H1 (cell line): ENCODE measurements around the gene TMEM14B. TPM values are rescaled to one million over a fixed set of nuclear protein-coding genes. Genes with fewer than 3 reads are reported as not detected.

Experiments used
- CTCF ChIA-PET: fragments of 300-600 bp; sonication (Branson Sonifier 250); formaldehyde crosslinking; loops from one replicate; lab custom pipeline; 2021; ENCODE audit not compliant: partially characterized antibody; lab: Charles Lee
- POLR2A ChIA-PET: fragments of 300-600 bp; sonication (Branson Sonifier 250); formaldehyde crosslinking; loops from one replicate; lab custom pipeline; 2021; ENCODE audit warnings: inconsistent platforms; ENCODE audit not compliant: partially characterized antibody; lab: Charles Lee
- DNase-seq, 2 experiments: peaks; one replicate each; pipeline versions ENCODE4 v3.0.0 to v3.0.0-alpha.2; 2010 to 2022; ENCODE audit warnings: low spot score in 2 of 2, low read depth in 1 of 2, mixed read lengths in 1 of 2
- FAIRE-seq: peaks from 2 replicates; lab custom pipeline; 2011; peaks lifted over from hg19 to GRCh38; lab: Jason Lieb, UNC
- H2AFZ ChIP-seq: 2 replicates; pipeline ENCODE4 v1.8.1; 2012; ENCODE audit warnings: low read length, inconsistent platforms
- H2AK5ac ChIP-seq: 2 replicates; pipeline ENCODE4 v1.6.1; 2013; ENCODE audit warnings: low read depth, low read length
- H2BK120ac ChIP-seq: replicated peaks from 2 replicates; pipeline ENCODE3; 2013; ENCODE audit warnings: low read depth, low read length, inconsistent platforms
- H2BK12ac ChIP-seq: 2 replicates; pipeline ENCODE4 v1.6.1; 2013; ENCODE audit warnings: low read depth, low read length
- H2BK15ac ChIP-seq: 2 replicates; pipeline ENCODE4 v1.6.1; 2013; ENCODE audit warnings: low read length
- H2BK20ac ChIP-seq: 2 replicates; pipeline ENCODE4 v1.6.1; 2013; ENCODE audit warnings: low read length
- H2BK5ac ChIP-seq: 2 replicates; pipeline ENCODE4 v1.6.1; 2013; ENCODE audit warnings: low read depth, low read length
- H3K14ac ChIP-seq: 2 replicates; pipeline ENCODE4 v1.6.1; 2013; ENCODE audit warnings: inconsistent platforms; ENCODE audit not compliant: insufficient read length
- H3K18ac ChIP-seq: 2 replicates; pipeline ENCODE4 v1.6.1; 2013; ENCODE audit warnings: low read length; ENCODE audit errors: extremely low read depth
- H3K23ac ChIP-seq: 2 replicates; pipeline ENCODE4 v1.6.1; 2013; ENCODE audit warnings: inconsistent platforms; ENCODE audit not compliant: insufficient read length
- H3K23me2 ChIP-seq: 2 replicates; pipeline ENCODE4 v1.6.1; 2013; ENCODE audit warnings: low read depth, low read length
- H3K27ac ChIP-seq: 2 replicates; pipeline ENCODE4 v1.6.1; 2011; ENCODE audit warnings: low read depth, low read length, inconsistent platforms
- H3K27me3 ChIP-seq, 4 experiments: replicated peaks in 1 of 4; 1 replicate in 1 of 4; 2 replicates in 3 of 4; pipeline versions ENCODE4 v1.6.1 to v1.8.1; 2011 to 2013; ENCODE audit warnings: low read length in 3 of 4, mild to moderate bottlenecking in 3 of 4, inconsistent platforms in 2 of 4, mixed read lengths in 2 of 4, moderate library complexity in 1 of 4; ENCODE audit not compliant: control insufficient read depth in 3 of 4, insufficient read depth in 3 of 4; ENCODE audit errors: extremely low read depth in 1 of 4
- H3K36me3 ChIP-seq, 4 experiments: 2 replicates each; pipeline versions ENCODE4 v1.6.1 to v1.8.1; 2011 to 2013; ENCODE audit warnings: mild to moderate bottlenecking in 4 of 4, low read length in 3 of 4, moderate library complexity in 2 of 4, control low read depth in 1 of 4, inconsistent platforms in 1 of 4; ENCODE audit not compliant: insufficient read depth in 4 of 4, control insufficient read depth in 2 of 4
- H3K4ac ChIP-seq: replicated peaks from 2 replicates; pipeline ENCODE3; 2013; ENCODE audit warnings: low read length, low read depth, mixed read lengths, inconsistent platforms; ENCODE audit not compliant: insufficient read length
- H3K4me1 ChIP-seq, 4 experiments: replicated peaks in 1 of 4; 1 replicate in 1 of 4; 2 replicates in 3 of 4; pipeline versions ENCODE4 v1.6.1 to v1.8.1; 2011 to 2013; ENCODE audit warnings: low read length in 3 of 4, inconsistent platforms in 2 of 4, mixed read lengths in 1 of 4; ENCODE audit not compliant: insufficient read depth in 4 of 4, control insufficient read depth in 3 of 4
- H3K4me2 ChIP-seq, 2 experiments: 2 replicates each; pipeline versions ENCODE4 v1.6.1 to v1.8.1; 2011 to 2013; ENCODE audit warnings: low read depth in 2 of 2, low read length in 2 of 2, control low read depth in 1 of 2, inconsistent platforms in 1 of 2, mild to moderate bottlenecking in 1 of 2; ENCODE audit not compliant: insufficient read depth in 1 of 2
- H3K4me3 ChIP-seq, 4 experiments: fragments of 200-600, 300-600 bp in 1 of 4; sonication (generic), shearing (Covaris generic), sonication (Bioruptor Twin) in 1 of 4; 2 replicates each; pipeline versions ENCODE4 v1.5.1 to v1.8.1; 2011 to 2016; ENCODE audit warnings: low read length in 4 of 4, low read depth in 3 of 4, control low read depth in 2 of 4, inconsistent platforms in 2 of 4, mild to moderate bottlenecking in 2 of 4, mixed read lengths in 1 of 4, moderate library complexity in 1 of 4; ENCODE audit not compliant: insufficient read depth in 2 of 4; ENCODE audit errors: extremely low read depth in 1 of 4
- H3K56ac ChIP-seq: replicated peaks from 2 replicates; pipeline ENCODE3; 2013; ENCODE audit warnings: low read depth, mild to moderate bottlenecking, mixed read lengths, low read length, inconsistent platforms; ENCODE audit not compliant: insufficient read length
- H3K79me1 ChIP-seq: 2 replicates; pipeline ENCODE4 v1.6.1; 2013; ENCODE audit warnings: low read depth, low read length, control low read depth
- H3K79me2 ChIP-seq, 2 experiments: 2 replicates each; pipeline versions ENCODE4 v1.6.1 to v1.8.1; 2012 to 2013; ENCODE audit warnings: low read length in 2 of 2, mild to moderate bottlenecking in 2 of 2, inconsistent platforms in 1 of 2; ENCODE audit not compliant: insufficient read depth in 2 of 2, control insufficient read depth in 1 of 2
- H3K9ac ChIP-seq, 4 experiments: replicated peaks in 1 of 4; 1 replicate in 1 of 4; 2 replicates in 3 of 4; pipeline versions ENCODE4 v1.6.1 to v1.8.1; 2011 to 2013; ENCODE audit warnings: low read depth in 3 of 4, low read length in 3 of 4, control low read depth in 2 of 4, mild to moderate bottlenecking in 2 of 4, moderate library complexity in 2 of 4, inconsistent platforms in 1 of 4; ENCODE audit errors: extremely low read depth in 1 of 4
- H3K9me3 ChIP-seq, 2 experiments: 2 replicates each; pipeline versions ENCODE4 v1.6.1 to v1.8.1; 2012 to 2013; ENCODE audit warnings: mild to moderate bottlenecking in 2 of 2, moderate library complexity in 2 of 2, control low read depth in 1 of 2, inconsistent platforms in 1 of 2, low read depth in 1 of 2, low read length in 1 of 2, mixed read lengths in 1 of 2; ENCODE audit not compliant: insufficient read depth in 2 of 2
- H4K20me1 ChIP-seq, 2 experiments: replicated peaks in 1 of 2; 2 replicates each; pipeline versions ENCODE3 to v1.8.1; 2011 to 2013; ENCODE audit warnings: inconsistent platforms in 2 of 2, low read length in 2 of 2, mild to moderate bottlenecking in 1 of 2; ENCODE audit not compliant: insufficient read depth in 2 of 2, control insufficient read depth in 1 of 2
- H4K5ac ChIP-seq: 2 replicates; pipeline ENCODE4 v1.6.1; 2013; ENCODE audit warnings: low read length, low read depth, mixed read lengths, inconsistent platforms; ENCODE audit not compliant: insufficient read length
- H4K8ac ChIP-seq: 2 replicates; pipeline ENCODE4 v1.8.0; 2013; ENCODE audit warnings: mild to moderate bottlenecking, moderate library complexity, low read length, inconsistent platforms; ENCODE audit not compliant: insufficient read depth; ENCODE audit errors: extremely low read depth
- H4K91ac ChIP-seq: replicated peaks from 2 replicates; pipeline ENCODE3; 2013; ENCODE audit warnings: low read length, mixed read lengths, inconsistent platforms; ENCODE audit not compliant: insufficient read length
- BRCA1 ChIP-seq: IDR thresholded peaks from 2 replicates; pipeline ENCODE4 v1.6.1; 2012; ENCODE audit warnings: low read depth, low read length, improper control_type of control experiment
- WGBS, 2 experiments: shearing (Covaris generic) in 1 of 2; methylation state at CpG; one replicate each; pipeline versions ENCODE4 v1.1.6 to v1.1.7; 2013 to 2015; ENCODE audit warnings: low lambda C conversion rate in 2 of 2, mixed read lengths in 2 of 2, inconsistent platforms in 1 of 2, low coverage in 1 of 2, missing lambda C conversion rate in 1 of 2; ENCODE audit not compliant: insufficient replicate concordance in 2 of 2, insufficient coverage in 1 of 2, insufficient read length in 1 of 2; ENCODE audit errors: extremely low coverage in 1 of 2, missing lambda C conversion rate in 1 of 2; 5-methylcytosine and 5-hydroxymethylcytosine counted together
- polyA plus RNA-seq, 7 experiments: library from polyadenylated mRNA; depleted of rRNA in 3 of 7; stranded (reverse) in 5 of 7; unstranded in 2 of 7; fragments of >200 nt in 5 of 7; fragments of 200-250 nt in 2 of 7; gene quantifications; 1 replicate in 5 of 7; 2 replicates in 1 of 7; 4 replicates in 1 of 7; pipeline versions ENCODE4 v1.2.1 to v1.2.3, GENCODE V29; 2011 to 2013; ENCODE audit warnings: missing spikeins in 2 of 7, mixed read lengths in 2 of 7
- total RNA-seq: library from RNA; stranded (reverse); fragmentation: NEBNext Ultra II Directional; extraction: Animal tissue kit (Norgen Biotek cat#: 25700); gene quantifications from 2 replicates; pipeline ENCODE4 v1.2.1, GENCODE V29; 2021

Gene TMEM14B
- total and polyA plus RNA-seq, 2 of the 8 experiments (the other 6 are each of a cell fraction or from before 2014, with no cell fraction given) = 84.6 to 109 TPM

GRCh38 chr6:10745116-10745515 is 2.5 kb upstream of the TMEM14B start:
- Histone ChIP-seq H3K18ac (no peak overlapping the region), H3K56ac (no peak overlapping the region), H3K4me1 (peaks cover 0 to 8% (median 1%) of the 10 kb centered on the region in 4 experiments; a peak in 2 of 7 replicates), H3K14ac (no peak overlapping the region), H3K9ac (0 out of 7 replicates have a peak overlapping the region, but pooled peaks of 1 of the 4 experiments have one; percentile 4), H2AFZ (no peak overlapping the region), H3K36me3 (peaks cover 0 to 8% (median 4%) of the 10 kb centered on the region in 4 experiments; a peak in 4 of 8 replicates), H2BK5ac (no peak overlapping the region), H3K27me3 (no peaks in the 10 kb centered on the region; a peak in 1 of 7 replicates), H2BK15ac (no peak overlapping the region), H3K79me1 (peaks cover 3% of the 10 kb centered on the region; the same call in 1 of the 2 replicates), H3K9me3 (no peaks in the 10 kb centered on the region), H3K23ac (no peak overlapping the region), H4K5ac (no peak overlapping the region), H2BK12ac (no peak overlapping the region), H3K27ac (no peak overlapping the region), H4K91ac (no peak overlapping the region), H3K4me2 (peak overlapping the region in 1 of 2 experiments; percentile 23; a peak in 1 of 4 replicates), H2AK5ac (no peak overlapping the region), H2BK20ac (no peak overlapping the region), H4K8ac (no peak overlapping the region), H4K20me1 (peaks cover 0 to 3% of the 10 kb centered on the region in 2 experiments), H3K4me3 (no peak overlapping the region), H3K4ac (no peak overlapping the region), H3K79me2 (peaks cover 9 to 25% of the 10 kb centered on the region in 2 experiments), H3K23me2 (peaks cover 4% of the 10 kb centered on the region; the same call in 1 of the 2 replicates), H2BK120ac (no peak overlapping the region)
- no peak for FAIRE-seq
- ChIA-PET POLR2A (interaction anchor here (1.4 to 3.5 kb wide), 4 partner anchors 12 to 224 kb away, joined by 3 to 39 read pairs (median 13); partner anchors contain the start of genes GCNT2 and TMEM14C), CTCF (interaction anchor here (4.8 kb wide), 1 partner anchor 13 kb away, joined by 32 read pairs; no protein-coding TSS in a partner anchor)
- WGBS, 2 experiments = 72% methylated on average over 5 of the region's 5 CpGs; no CpG with 5 or more reads in 1 of the 2 experiments
- no peak for DNase-seq
- TF ChIP-seq BRCA1 = no peak
